Measurements from ENCODE around the gene PWWP2A. TPM values are rescaled to one million over a fixed set of nuclear protein-coding genes. Genes with fewer than 3 reads are reported as not detected.

PWWP2A gene
- total and polyA plus RNA-seq, 5 experiments from 2014 or later: 21.0 to 43.6 (median 30.5) TPM

DNA sequence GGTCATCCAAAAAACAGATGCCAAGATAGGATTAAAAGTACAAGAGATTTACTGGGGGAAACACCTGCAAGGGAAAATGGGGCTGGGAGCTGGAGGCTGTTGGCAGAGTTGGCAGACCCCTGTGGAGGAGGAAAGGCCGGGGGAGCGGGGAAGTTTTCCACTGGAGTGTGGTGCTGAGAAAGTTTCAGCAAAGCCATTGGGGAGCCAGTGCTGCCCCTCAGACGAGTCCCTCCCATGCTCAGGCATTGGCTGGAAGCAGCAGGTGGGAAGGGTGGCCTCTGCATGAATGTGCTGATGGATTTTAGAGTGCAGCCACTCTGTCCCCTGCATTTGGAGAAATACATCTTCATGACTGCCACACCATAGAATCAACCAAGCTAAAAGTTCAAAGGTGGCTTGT, 57.5 kb downstream of the PWWP2A start:
- Mint-ChIP-seq H3K9me3 (no peaks in the 10 kb centered on the region), H3K4me1 (peaks cover 0 to 4% (median 0%) of the 10 kb centered on the region in 4 donors), H3K4me3 (no peak overlapping the region), H3K27ac (peak overlapping the region in 4 of 10 donors; percentile 6 to 40 (median 16)), H3K36me3 (peaks cover 0 to 85% (median 23%) of the 10 kb centered on the region in 3 donors), H3K27me3 (no peaks in the 10 kb centered on the region)
- DNase-seq (no peak), ATAC-seq (no peak)
- POLR2A ChIA-PET: interaction anchor here (0.5 kb wide), 1 partner anchor 908 kb away, joined by 3 read pairs; no protein-coding TSS in a partner anchor

DNA sequence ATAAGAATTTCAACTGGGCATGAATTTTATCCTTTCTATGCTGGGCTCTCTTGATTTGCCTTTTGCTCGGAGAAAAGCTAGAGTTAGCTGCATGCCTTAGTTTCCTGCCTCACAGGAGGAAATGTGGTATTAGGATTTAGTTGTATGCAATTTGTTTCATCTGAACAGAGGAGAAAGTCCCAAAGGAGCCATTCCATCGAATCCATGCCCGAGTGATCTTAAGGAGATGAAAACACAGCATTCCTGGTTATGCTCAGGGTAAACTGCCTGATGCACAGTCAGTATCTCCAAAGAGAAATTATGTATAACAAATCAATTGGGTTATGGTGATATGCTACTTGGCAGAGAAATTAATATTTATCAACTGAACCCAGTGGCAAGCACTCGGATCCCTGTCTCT, 59.2 kb downstream of the PWWP2A start:
- Mint-ChIP-seq H3K27me3 (no peaks in the 10 kb centered on the region), H3K36me3 (peaks cover 0 to 84% (median 31%) of the 10 kb centered on the region in 3 donors), H3K9me3 (no peaks in the 10 kb centered on the region), H3K4me1 (peaks cover 0 to 6% (median 0%) of the 10 kb centered on the region in 4 donors), H3K27ac (no peak overlapping the region), H3K4me3 (no peak overlapping the region)
- no peak for DNase-seq
- ATAC-seq: no peak
- POLR2A ChIA-PET: no interaction called here

DNA sequence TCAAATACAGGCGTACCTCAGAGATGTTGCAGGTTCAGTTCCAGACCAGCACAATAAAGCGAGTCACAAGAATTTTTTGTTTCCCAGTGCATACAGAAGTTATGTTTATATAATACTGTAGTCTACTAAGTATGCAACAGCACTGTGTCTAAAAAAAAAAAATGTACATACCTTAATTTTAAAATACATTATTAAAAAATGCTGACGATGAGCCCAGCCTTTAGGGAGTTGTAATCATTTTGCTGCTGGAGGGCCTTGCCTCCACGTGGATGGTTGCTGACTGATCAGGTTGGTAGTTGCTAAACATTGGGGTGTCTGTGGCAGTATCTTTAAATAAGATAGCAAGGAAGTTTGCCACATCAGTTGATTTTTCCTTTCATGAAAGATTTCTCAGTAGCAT, 62.0 kb downstream of the PWWP2A start:
- no peak overlapping the region for H3K27ac Mint-ChIP-seq
- POLR2A ChIA-PET: interaction anchor here (0.8 kb wide), 1 partner anchor 11 kb away, joined by 3 read pairs; no protein-coding TSS in a partner anchor
- H3K36me3 Mint-ChIP-seq: peaks cover 3 to 89% (median 44%) of the 10 kb centered on the region in 3 donors
- H3K27me3 Mint-ChIP-seq: no peaks in the 10 kb centered on the region
- H3K4me1 Mint-ChIP-seq: peaks cover 0 to 4% (median 0%) of the 10 kb centered on the region in 4 donors
- no peak for ATAC-seq
- no peak for DNase-seq
- H3K4me3 Mint-ChIP-seq: no peak overlapping the region
- H3K9me3 Mint-ChIP-seq: no peaks in the 10 kb centered on the region

DNA sequence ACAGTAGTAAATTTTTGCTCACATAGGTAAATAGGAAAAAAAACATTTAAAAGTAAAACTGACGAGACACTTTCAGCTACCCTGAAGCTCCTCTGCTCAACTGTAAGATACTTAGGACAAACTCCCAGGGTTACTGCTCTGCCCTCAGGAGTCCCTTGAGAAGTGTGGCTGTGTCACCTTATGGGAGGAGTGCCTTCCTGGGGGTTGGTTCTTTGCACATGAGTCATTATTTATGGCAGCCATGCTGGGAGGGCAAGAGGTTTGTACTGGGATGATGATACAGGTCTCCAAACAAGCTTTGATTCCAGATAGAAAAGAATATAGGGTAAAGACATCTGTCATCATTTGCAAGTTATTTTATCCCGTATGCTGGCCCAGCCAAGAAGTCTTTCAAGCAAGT, 64.4 kb downstream of the PWWP2A start:
- no peak for ATAC-seq
- DNase-seq: no peak
- POLR2A ChIA-PET: interaction anchor here (0.6 to 1.0 kb wide), 2 partner anchors 37 to 295 kb away, joined by 4 to 5 read pairs; no protein-coding TSS in a partner anchor
- H3K27ac Mint-ChIP-seq: peak overlapping the region in 2 of 10 donors; percentile 28 to 47
- H3K4me3 Mint-ChIP-seq: no peak overlapping the region
- H3K4me1 Mint-ChIP-seq: peaks cover 0 to 2% (median 0%) of the 10 kb centered on the region in 4 donors
- no peaks in the 10 kb centered on the region for H3K9me3 Mint-ChIP-seq
- no peaks in the 10 kb centered on the region for H3K27me3 Mint-ChIP-seq
- H3K36me3 Mint-ChIP-seq: peaks cover 3 to 94% (median 47%) of the 10 kb centered on the region in 3 donors

DNA sequence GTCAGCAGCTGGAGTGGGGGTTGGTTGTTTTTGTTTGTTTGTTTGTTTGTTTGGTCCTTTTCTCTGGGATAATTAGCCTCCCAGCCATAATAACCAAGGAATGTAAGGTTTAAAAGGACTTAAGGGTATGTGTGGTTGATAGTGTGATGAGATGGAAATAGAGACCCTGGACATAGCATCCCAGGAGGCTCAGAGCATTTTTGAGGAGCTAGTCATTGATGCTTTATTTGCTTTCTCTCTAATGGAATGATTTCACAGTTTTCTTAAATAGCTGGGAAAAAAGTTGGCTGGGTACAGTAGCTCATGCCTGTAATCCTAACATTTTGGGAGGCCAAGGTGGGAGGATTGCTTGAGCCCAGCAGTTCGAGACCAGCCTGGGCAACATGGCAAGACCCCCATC, 65.2 kb downstream of the PWWP2A start:
- no peaks in the 10 kb centered on the region for H3K27me3 Mint-ChIP-seq
- peak overlapping the region in 1 of 10 donors; percentile 15 for H3K27ac Mint-ChIP-seq
- ATAC-seq: no peak
- no peak overlapping the region for H3K4me3 Mint-ChIP-seq
- H3K9me3 Mint-ChIP-seq: no peaks in the 10 kb centered on the region
- POLR2A ChIA-PET: interaction anchor here (1.0 kb wide), 1 partner anchor 37 kb away, joined by 5 read pairs; no protein-coding TSS in a partner anchor
- peaks cover 0 to 2% (median 0%) of the 10 kb centered on the region in 4 donors for H3K4me1 Mint-ChIP-seq
- DNase-seq: no peak
- peaks cover 3 to 95% (median 52%) of the 10 kb centered on the region in 3 donors for H3K36me3 Mint-ChIP-seq

DNA sequence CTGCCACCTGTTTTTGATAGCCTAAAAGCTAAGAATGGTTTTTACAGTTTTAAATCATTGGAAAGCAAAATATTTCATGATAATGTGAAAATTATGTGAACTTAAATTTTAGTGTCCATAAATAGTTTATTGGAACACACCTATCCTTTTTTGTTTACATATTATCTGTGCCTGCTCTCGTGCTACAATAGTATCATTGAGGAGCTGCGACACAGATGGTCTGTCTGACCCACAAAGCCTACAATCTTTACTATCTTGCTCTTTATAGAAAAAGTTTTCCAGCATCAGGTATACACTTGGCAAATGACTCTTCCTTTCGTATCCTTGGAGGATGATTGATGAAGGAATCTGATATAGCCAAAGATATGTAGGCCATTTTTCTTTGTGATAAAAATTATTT, 70.2 kb downstream of the PWWP2A start:
- no peaks in the 10 kb centered on the region for H3K27me3 Mint-ChIP-seq

DNA sequence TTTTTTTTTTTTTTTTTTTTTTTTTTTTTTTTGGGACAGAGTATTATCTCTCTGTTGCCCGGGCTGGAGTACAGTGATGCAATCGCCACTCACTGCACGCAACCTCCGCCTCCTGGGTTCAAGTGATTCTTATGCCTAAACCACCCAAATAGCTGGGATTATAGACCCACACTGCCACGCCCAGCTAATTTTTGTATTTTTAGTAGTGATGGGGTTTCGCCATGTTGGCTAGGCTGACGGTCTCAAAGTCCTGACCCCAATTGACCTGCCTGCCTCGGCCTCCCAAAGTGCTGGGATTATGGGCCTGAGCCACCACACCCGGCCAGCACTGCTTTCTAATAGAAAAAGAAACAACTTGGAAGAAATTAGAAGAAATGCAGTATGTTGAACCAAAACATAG, 71.1 kb downstream of the PWWP2A start:
- peaks cover 0 to 88% (median 37%) of the 10 kb centered on the region in 3 donors for H3K36me3 Mint-ChIP-seq
- no peaks in the 10 kb centered on the region for H3K27me3 Mint-ChIP-seq
- DNase-seq: no peak
- no peak overlapping the region for H3K4me3 Mint-ChIP-seq
- POLR2A ChIA-PET: interaction anchor here (0.7 kb wide), 1 partner anchor 38 kb away, joined by 7 read pairs; no protein-coding TSS in a partner anchor
- peaks cover 0 to 4% (median 2%) of the 10 kb centered on the region in 4 donors for H3K4me1 Mint-ChIP-seq
- ATAC-seq: no peak
- H3K9me3 Mint-ChIP-seq: no peaks in the 10 kb centered on the region
- no peak overlapping the region for H3K27ac Mint-ChIP-seq

More for the DNA sequence above, 70.2 kb downstream of the PWWP2A start:
- Mint-ChIP-seq H3K36me3 (peaks cover 3 to 89% (median 39%) of the 10 kb centered on the region in 3 donors), H3K9me3 (no peaks in the 10 kb centered on the region), H3K4me3 (no peak overlapping the region), H3K4me1 (peaks cover 0 to 4% (median 2%) of the 10 kb centered on the region in 4 donors), H3K27ac (no peak overlapping the region)
- no peak for DNase-seq
- POLR2A ChIA-PET: no interaction called here
- ATAC-seq: no peak

DNA sequence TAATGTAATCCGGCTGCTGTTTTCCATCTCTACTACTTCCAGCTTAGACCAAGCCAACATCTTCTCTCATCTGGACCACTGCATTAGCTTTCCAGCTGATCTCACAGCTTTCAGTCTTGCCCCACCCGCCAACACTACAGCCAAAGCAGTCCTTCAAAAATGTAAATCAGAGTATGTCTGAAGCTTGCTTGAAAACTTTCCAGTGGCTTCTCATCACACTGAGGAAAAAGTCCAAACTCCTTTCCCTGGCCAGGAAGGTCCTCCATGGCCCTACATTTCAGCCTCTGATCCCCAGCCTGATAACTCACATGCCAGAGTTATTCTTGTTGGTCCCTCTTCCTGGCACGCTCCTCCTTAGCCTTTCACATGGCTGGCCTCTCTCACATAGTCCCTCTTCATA, 71.8 kb downstream of the PWWP2A start:
- H3K9me3 Mint-ChIP-seq: no peaks in the 10 kb centered on the region
- peaks cover 0 to 86% (median 30%) of the 10 kb centered on the region in 3 donors for H3K36me3 Mint-ChIP-seq
- peak overlapping the region in 1 of 10 donors; percentile 58 for H3K27ac Mint-ChIP-seq
- DNase-seq: no peak
- H3K4me3 Mint-ChIP-seq: no peak overlapping the region
- ATAC-seq: no peak
- POLR2A ChIA-PET: no interaction called here
- H3K4me1 Mint-ChIP-seq: peaks cover 0 to 4% (median 2%) of the 10 kb centered on the region in 4 donors
- no peaks in the 10 kb centered on the region for H3K27me3 Mint-ChIP-seq

DNA sequence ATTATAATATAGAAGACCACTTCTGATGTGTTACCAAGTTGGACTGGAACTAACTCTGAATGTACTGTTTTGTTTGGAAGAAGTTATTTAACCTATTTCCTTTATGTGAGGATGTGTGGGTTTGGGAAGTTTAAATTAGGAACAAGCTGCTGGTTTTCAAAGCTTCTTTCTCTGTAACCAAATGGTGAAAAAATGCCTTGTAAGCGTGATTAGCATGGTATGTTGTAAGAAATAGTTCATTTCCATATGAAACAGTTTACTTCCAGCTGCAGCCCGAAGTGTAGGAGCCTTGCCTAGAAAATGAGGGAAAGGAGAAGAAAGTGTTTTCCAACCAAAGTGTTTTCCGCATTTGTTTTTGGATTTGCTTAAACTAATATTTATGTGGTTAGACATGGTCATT, 74.3 kb downstream of the PWWP2A start:
- Mint-ChIP-seq H3K27me3 (no peaks in the 10 kb centered on the region), H3K4me3 (no peak overlapping the region), H3K4me1 (peaks cover 0 to 4% (median 2%) of the 10 kb centered on the region in 4 donors), H3K36me3 (peaks cover 0 to 82% (median 27%) of the 10 kb centered on the region in 3 donors), H3K9me3 (no peaks in the 10 kb centered on the region), H3K27ac (no peak overlapping the region)
- POLR2A ChIA-PET: no interaction called here
- ATAC-seq: no peak
- DNase-seq: no peak

DNA sequence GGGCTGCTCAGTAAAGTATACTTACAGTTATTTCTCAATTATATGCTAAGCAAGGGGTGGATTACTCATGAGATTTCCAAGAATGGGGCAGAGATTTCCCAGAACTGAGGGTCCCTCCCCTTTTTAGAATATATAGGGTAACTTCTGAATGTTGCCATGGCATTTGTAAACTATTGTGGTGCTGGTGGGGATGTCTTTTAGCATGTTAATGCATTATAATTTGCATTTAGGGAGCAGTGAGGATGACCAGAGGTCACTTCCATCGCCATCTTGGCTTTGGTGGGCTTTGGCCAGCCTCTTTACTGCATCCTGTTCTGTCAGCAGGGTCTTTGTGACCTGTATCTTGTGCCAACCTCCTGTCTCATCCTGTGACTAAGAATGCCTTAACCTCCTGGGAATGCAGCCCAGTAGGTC, 74.9 kb downstream of the PWWP2A start:
- H3K4me3 Mint-ChIP-seq: no peak overlapping the region
- ATAC-seq: no peak
- no peak for DNase-seq
- H3K9me3 Mint-ChIP-seq: no peaks in the 10 kb centered on the region
- POLR2A ChIA-PET: no interaction called here
- no peaks in the 10 kb centered on the region for H3K27me3 Mint-ChIP-seq
- H3K36me3 Mint-ChIP-seq: peaks cover 0 to 80% (median 22%) of the 10 kb centered on the region in 3 donors
- H3K27ac Mint-ChIP-seq: no peak overlapping the region
- H3K4me1 Mint-ChIP-seq: peaks cover 0 to 4% (median 2%) of the 10 kb centered on the region in 4 donors

DNA sequence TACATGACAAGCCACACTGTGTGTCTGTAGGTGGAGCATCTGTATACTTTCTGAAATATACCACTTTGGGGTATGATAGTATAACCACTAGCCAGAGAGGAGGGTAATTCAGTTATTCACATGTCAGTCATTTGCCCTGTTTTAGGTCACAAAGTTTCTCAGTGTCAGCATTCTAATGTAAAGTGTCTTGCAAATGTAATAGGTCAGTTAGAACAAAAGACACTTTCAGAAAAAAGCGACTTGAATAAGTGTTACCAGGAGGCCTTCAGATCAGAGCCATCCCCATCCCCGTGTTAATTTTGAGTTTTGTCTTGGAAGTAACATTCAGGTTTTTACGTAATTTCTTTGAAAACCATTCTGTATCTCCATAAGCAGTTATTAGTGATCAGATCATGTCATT, 76.6 kb downstream of the PWWP2A start:
- H3K4me1 Mint-ChIP-seq: peaks cover 0 to 4% (median 2%) of the 10 kb centered on the region in 4 donors
- DNase-seq (no peak), ATAC-seq (no peak)
- peaks cover 0 to 80% (median 22%) of the 10 kb centered on the region in 3 donors for H3K36me3 Mint-ChIP-seq
- POLR2A ChIA-PET: no interaction called here
- no peaks in the 10 kb centered on the region for H3K9me3 Mint-ChIP-seq
- H3K27me3 Mint-ChIP-seq: no peaks in the 10 kb centered on the region
- H3K4me3 Mint-ChIP-seq: no peak overlapping the region
- H3K27ac Mint-ChIP-seq: no peak overlapping the region

Data from naive thymus-derived CD8-positive, alpha-beta T cell (primary cell).